ENCODE data around the gene ADAMTS4. TPM values are rescaled to one million over a fixed set of nuclear protein-coding genes. Genes with fewer than 3 reads are reported as not detected.

The ADAMTS4 gene
- total and polyA plus RNA-seq, 9 of the 15 experiments (the other 6 are each of a cell fraction or from before 2014, with no cell fraction given), result 0.07 to 3.7 (median 0.41) TPM

- TF ChIP-seq ZNF398 (CRISPR knock-in tag; IDR thresholded peaks at IDR 0.05) (no peak), BRD4 (IDR thresholded peaks at IDR 0.05) (peak; percentile 87), TCF3 (CRISPR knock-in tag; IDR thresholded peaks at IDR 0.05) (no peak), HNRNPH1 (optimal IDR thresholded peaks at IDR 0.05; ENCODE audit: low read depth, low read length) (no peak), KLF6 (CRISPR knock-in tag; IDR thresholded peaks at IDR 0.05; ENCODE audit: borderline replicate concordance) (peak; percentile 21; the same call in 1 of the 2 replicates), HNRNPLL (IDR thresholded peaks at IDR 0.05; ENCODE audit: low read depth, low read length, poor library complexity, severe bottlenecking) (no peak), RBM14 (IDR thresholded peaks at IDR 0.05; ENCODE audit: borderline replicate concordance, insufficient read depth, low read depth, low read length) (no peak), MBD2 (IDR thresholded peaks at IDR 0.05; ENCODE audit: borderline replicate concordance, low read depth) (peak; percentile 56; the same call in 1 of the 2 replicates), ZNF445 (CRISPR knock-in tag; IDR thresholded peaks at IDR 0.05; ENCODE audit: low read depth) (no peak), POLR2G (IDR thresholded peaks at IDR 0.05; ENCODE audit: low read depth, low read length) (peak; percentile 80), TAF15 (IDR thresholded peaks at IDR 0.05; ENCODE audit: low read depth, low read length) (no peak), ZNF347 (CRISPR knock-in tag; IDR thresholded peaks at IDR 0.05; ENCODE audit: low read depth) (no peak), MITF (IDR thresholded peaks at IDR 0.05) (no peak), SIX5 (IDR thresholded peaks at IDR 0.05; ENCODE audit: borderline replicate concordance in 1 of 2, insufficient read depth in 1 of 2, low read depth in 1 of 2, low read length in 2 of 2) (peak; percentile 36 to 38; a peak in 1 of 4 replicates), NR3C1 (CRISPR knock-in tag; IDR thresholded peaks at IDR 0.05) (no peak), TAF7 (tag; IDR thresholded peaks at IDR 0.05) (peak; percentile 97), CBX2 (IDR thresholded peaks at IDR 0.05; ENCODE audit: insufficient read depth, low read length, poor library complexity, severe bottlenecking) (no peak), CHCHD3 (CRISPR knock-in tag; IDR thresholded peaks at IDR 0.05) (no peak), TCF15 (CRISPR knock-in tag; IDR thresholded peaks at IDR 0.05) (no peak), TCFL5 (CRISPR knock-in tag; conservative IDR thresholded peaks at IDR 0.05) (no peak)
- TF ChIP-seq, protein P1, sequence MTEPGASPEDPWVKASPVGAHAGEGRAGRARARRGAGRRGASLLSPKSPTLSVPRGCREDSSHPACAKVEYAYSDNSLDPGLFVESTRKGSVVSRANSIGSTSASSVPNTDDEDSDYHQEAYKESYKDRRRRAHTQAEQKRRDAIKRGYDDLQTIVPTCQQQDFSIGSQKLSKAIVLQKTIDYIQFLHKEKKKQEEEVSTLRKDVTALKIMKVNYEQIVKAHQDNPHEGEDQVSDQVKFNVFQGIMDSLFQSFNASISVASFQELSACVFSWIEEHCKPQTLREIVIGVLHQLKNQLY (CRISPR knock-in tag; conservative IDR thresholded peaks at IDR 0.05), result no peak
- TF ChIP-seq, protein P2, sequence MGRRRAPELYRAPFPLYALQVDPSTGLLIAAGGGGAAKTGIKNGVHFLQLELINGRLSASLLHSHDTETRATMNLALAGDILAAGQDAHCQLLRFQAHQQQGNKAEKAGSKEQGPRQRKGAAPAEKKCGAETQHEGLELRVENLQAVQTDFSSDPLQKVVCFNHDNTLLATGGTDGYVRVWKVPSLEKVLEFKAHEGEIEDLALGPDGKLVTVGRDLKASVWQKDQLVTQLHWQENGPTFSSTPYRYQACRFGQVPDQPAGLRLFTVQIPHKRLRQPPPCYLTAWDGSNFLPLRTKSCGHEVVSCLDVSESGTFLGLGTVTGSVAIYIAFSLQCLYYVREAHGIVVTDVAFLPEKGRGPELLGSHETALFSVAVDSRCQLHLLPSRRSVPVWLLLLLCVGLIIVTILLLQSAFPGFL (CRISPR knock-in tag; IDR thresholded peaks at IDR 0.05), result no peak
Observed at GRCh38 chr1:161153682-161154337, 45.0 kb downstream of the ADAMTS4 start, which contains the start of gene UFC1 (continued).
